Vagina (tissue), 2 donors: ENCODE results near the gene MPC1. TPM values are rescaled to one million over a fixed set of nuclear protein-coding genes. Genes with fewer than 3 reads are reported as not detected.

Experiments
- DNase-seq, 2 donors: peaks; one replicate each; pipeline ENCODE4 v3.0.0-alpha.2; 2017; ENCODE audit errors: extremely low spot score in 2 of 2
- H3K27ac ChIP-seq: fragments of 200-600 bp; sonication (generic); one replicate; pipeline ENCODE4 v1.5.1; 2019
- H3K27me3 ChIP-seq: fragments of 200-600 bp; sonication (generic); one replicate; pipeline ENCODE4 v1.5.1; 2019
- H3K36me3 ChIP-seq, 2 donors: fragments of 200-600 bp; sonication (generic); one replicate each; pipeline ENCODE4 v1.5.1; 2017 to 2019
- H3K4me1 ChIP-seq: fragments of 200-600 bp; sonication (generic); one replicate; pipeline ENCODE4 v1.5.1; 2019
- H3K4me3 ChIP-seq, 2 donors: fragments of 200-600 bp; sonication (generic); 1 replicate in 1 of 2; 2 replicates in 1 of 2; pipeline ENCODE4 v1.5.1; 2016 to 2019
- H3K9me3 ChIP-seq: fragments of 200-600 bp; sonication (generic); one replicate; pipeline ENCODE4 v1.5.1; 2019
- POLR2A ChIP-seq, 2 donors: fragments of 450-650 bp; IDR thresholded peaks; one replicate each; pipeline ENCODE4 v1.6.1; 2017; ENCODE audit warnings: antibody characterized with exemption in 2 of 2, mild to moderate bottlenecking in 2 of 2, moderate library complexity in 2 of 2
- POLR2AphosphoS5 ChIP-seq, 2 donors: sonication (generic); formaldehyde crosslinking; IDR thresholded peaks; one replicate each; pipeline ENCODE4 v1.9.0; 2017; ENCODE audit warnings: antibody characterized with exemption in 2 of 2, mild to moderate bottlenecking in 2 of 2, low read depth in 1 of 2; ENCODE audit not compliant: insufficient read depth in 1 of 2
- intact Hi-C: fragments of 100-400 bp; cut with DNase I; formaldehyde crosslinking; loops from one replicate; pipeline ENCODE4 v1.15.1; 2023
- total RNA-seq: library from RNA; depleted of rRNA; stranded (reverse); fragments of >200 nt; gene quantifications from one replicate; pipeline ENCODE4 v1.2.3, GENCODE V29; 2016
- TF ChIP-seq, protein P1 (sequence below), 3 experiments: fragments of 450-650 bp in 2 of 3; fragments of 200-600 bp in 1 of 3; sonication (generic) in 1 of 3; IDR thresholded peaks; one replicate each; pipeline ENCODE4 v1.5.1; 2017 to 2019; ENCODE audit warnings: antibody characterized with exemption in 3 of 3, mild to moderate bottlenecking in 2 of 3, moderate library complexity in 2 of 3

The MPC1 gene
- total RNA-seq, 1 donor from 2014 or later = 44.0 TPM

DNA sequence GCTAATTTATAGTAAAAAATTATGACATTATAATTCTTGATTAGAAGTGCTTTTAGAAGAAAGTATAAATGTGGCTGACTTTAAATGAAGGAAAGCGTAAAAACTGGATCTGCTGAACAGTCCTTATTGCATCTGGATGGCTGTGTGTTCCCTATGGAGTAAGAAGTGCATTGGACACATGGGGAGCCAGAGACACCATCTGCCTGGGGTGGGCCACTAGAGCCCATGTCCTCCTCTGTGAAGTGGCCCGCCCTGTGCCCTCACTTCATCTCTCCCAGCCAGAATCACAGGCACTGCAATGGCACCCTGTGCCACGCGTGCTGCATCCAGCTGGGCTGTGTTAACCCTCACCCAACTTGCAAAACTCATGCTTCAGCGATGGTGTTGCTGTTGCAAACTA, 27.2 kb downstream of the MPC1 start:
- Histone ChIP-seq H3K27me3 (no peaks in the 10 kb centered on the region), H3K4me1 (no peaks in the 10 kb centered on the region), H3K27ac (no peak overlapping the region), H3K36me3 (no peaks in the 10 kb centered on the region), H3K9me3 (no peaks in the 10 kb centered on the region), H3K4me3 (no peak overlapping the region)
- TF ChIP-seq POLR2A (IDR thresholded peaks at IDR 0.05) (no peak), POLR2AphosphoS5 (IDR thresholded peaks at IDR 0.05; ENCODE audit: insufficient read depth in 1 of 2, low read depth in 1 of 2) (no peak)
- TF ChIP-seq, protein P1, sequence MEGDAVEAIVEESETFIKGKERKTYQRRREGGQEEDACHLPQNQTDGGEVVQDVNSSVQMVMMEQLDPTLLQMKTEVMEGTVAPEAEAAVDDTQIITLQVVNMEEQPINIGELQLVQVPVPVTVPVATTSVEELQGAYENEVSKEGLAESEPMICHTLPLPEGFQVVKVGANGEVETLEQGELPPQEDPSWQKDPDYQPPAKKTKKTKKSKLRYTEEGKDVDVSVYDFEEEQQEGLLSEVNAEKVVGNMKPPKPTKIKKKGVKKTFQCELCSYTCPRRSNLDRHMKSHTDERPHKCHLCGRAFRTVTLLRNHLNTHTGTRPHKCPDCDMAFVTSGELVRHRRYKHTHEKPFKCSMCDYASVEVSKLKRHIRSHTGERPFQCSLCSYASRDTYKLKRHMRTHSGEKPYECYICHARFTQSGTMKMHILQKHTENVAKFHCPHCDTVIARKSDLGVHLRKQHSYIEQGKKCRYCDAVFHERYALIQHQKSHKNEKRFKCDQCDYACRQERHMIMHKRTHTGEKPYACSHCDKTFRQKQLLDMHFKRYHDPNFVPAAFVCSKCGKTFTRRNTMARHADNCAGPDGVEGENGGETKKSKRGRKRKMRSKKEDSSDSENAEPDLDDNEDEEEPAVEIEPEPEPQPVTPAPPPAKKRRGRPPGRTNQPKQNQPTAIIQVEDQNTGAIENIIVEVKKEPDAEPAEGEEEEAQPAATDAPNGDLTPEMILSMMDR (IDR thresholded peaks at IDR 0.05) = no peak
- DNase-seq = no peak
- intact Hi-C loops = no loop called here

DNA sequence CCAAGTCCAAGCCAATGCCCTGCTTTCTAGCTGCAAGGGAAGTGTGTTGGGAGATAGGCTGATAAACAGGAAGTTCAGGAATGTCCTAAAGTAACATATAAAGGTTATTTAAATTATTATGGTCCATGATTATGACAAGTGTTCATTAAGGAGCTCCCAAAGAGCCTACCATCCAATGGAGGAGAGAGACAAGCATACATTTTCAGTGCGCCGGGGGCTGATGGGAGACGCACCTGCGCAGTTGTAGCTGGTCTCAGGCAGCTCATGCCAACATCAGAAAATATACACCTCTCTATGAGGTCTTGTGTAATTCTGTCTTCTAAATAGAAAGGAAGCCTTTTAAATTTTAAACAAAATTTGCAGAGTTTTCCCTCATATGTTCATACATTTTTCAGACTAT, 27.8 kb downstream of the MPC1 start:
- H3K36me3 ChIP-seq = no peaks in the 10 kb centered on the region
- no peak overlapping the region for H3K27ac ChIP-seq
- H3K27me3 ChIP-seq = no peaks in the 10 kb centered on the region
- TF ChIP-seq, protein P1 (IDR thresholded peaks at IDR 0.05) = no peak
- no peak for TF ChIP-seq POLR2AphosphoS5 (IDR thresholded peaks at IDR 0.05; ENCODE audit: insufficient read depth in 1 of 2, low read depth in 1 of 2)
- no peak for TF ChIP-seq POLR2A (IDR thresholded peaks at IDR 0.05)
- H3K9me3 ChIP-seq = no peaks in the 10 kb centered on the region
- no peaks in the 10 kb centered on the region for H3K4me1 ChIP-seq
- H3K4me3 ChIP-seq = no peak overlapping the region
- no peak for DNase-seq
- intact Hi-C loops = no loop called here

DNA sequence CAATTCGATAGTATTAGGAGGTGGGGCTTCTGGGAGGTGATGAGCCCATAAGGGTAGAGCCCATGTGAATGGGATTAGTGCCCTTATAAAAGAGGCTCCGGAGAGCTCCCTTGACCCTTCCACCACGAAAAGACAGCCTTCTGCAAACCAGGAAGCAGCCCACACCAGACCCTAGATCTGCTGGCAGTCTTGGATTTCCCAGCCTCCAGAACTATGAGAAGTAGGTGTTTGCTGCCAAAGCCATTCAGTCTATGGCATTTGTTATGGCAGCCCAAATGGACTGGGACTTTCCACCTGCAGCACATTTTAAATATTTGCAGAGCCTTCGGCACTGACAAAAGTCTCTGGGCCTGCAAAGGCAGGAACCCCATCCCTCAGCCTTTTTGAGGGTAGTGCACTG, 28.6 kb downstream of the MPC1 start:
- no peak overlapping the region for H3K4me3 ChIP-seq
- H3K4me1 ChIP-seq = no peaks in the 10 kb centered on the region
- no peak overlapping the region for H3K27ac ChIP-seq
- intact Hi-C loops = no loop called here
- no peak for DNase-seq
- no peaks in the 10 kb centered on the region for H3K27me3 ChIP-seq
- no peak for TF ChIP-seq POLR2A (IDR thresholded peaks at IDR 0.05)
- TF ChIP-seq, protein P1 (IDR thresholded peaks at IDR 0.05) = no peak
- TF ChIP-seq POLR2AphosphoS5 (IDR thresholded peaks at IDR 0.05; ENCODE audit: insufficient read depth in 1 of 2, low read depth in 1 of 2) = no peak
- H3K9me3 ChIP-seq = no peaks in the 10 kb centered on the region
- no peaks in the 10 kb centered on the region for H3K36me3 ChIP-seq

DNA sequence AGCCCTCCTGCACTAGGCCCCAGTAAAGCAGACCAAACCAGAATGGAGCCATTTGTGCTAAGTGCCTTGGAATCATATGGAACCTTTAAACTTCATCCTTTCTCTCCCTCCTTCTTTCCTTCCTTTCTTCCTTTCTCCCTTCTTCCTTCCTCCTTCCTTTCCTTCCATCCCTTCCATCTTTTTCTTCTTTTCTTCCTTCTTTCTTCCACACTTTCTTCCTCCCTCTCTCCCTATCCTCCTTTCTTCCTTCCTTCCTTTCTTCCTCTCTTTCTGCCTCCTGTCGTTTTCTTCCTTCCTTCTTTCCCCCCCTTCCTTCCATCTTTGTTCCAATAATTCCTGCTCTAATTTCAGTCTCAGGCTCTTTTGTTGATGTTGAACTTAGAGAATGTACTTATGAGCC, 29.2 kb downstream of the MPC1 start:
- H3K9me3 ChIP-seq = no peaks in the 10 kb centered on the region
- H3K27me3 ChIP-seq = no peaks in the 10 kb centered on the region
- H3K27ac ChIP-seq = no peak overlapping the region
- no peaks in the 10 kb centered on the region for H3K4me1 ChIP-seq
- DNase-seq = no peak
- no peaks in the 10 kb centered on the region for H3K36me3 ChIP-seq
- TF ChIP-seq, protein P1 (IDR thresholded peaks at IDR 0.05) = no peak
- TF ChIP-seq POLR2A (IDR thresholded peaks at IDR 0.05) (no peak), POLR2AphosphoS5 (IDR thresholded peaks at IDR 0.05; ENCODE audit: insufficient read depth in 1 of 2, low read depth in 1 of 2) (no peak)
- no peak overlapping the region for H3K4me3 ChIP-seq
- intact Hi-C loops = no loop called here

DNA sequence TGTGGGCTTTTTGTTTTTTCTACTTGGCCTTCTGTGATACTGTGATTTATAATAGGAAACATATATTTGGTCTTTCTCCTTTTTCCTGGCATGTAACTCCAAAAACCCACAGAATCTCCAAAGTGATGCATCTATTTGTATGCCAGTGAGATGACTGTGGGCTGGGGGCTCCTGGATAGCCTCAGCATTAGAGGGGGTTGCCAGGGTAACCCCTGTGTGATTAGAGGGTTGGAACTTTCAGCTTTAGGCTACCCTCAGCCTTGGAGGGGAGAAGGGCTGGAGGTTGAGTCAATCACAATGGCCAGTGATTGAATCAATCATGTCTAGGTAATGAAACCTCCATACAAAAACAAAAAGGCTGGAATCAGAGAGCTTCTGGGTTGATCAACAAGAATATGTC, 29.8 kb downstream of the MPC1 start:
- intact Hi-C loops = no loop called here
- no peaks in the 10 kb centered on the region for H3K9me3 ChIP-seq
- H3K27me3 ChIP-seq = no peaks in the 10 kb centered on the region
- H3K4me3 ChIP-seq = no peak overlapping the region
- no peak for DNase-seq
- no peak overlapping the region for H3K27ac ChIP-seq
- H3K36me3 ChIP-seq = no peaks in the 10 kb centered on the region
- TF ChIP-seq, protein P1 (IDR thresholded peaks at IDR 0.05) = no peak
- TF ChIP-seq POLR2AphosphoS5 (IDR thresholded peaks at IDR 0.05; ENCODE audit: insufficient read depth in 1 of 2, low read depth in 1 of 2) (no peak), POLR2A (IDR thresholded peaks at IDR 0.05) (no peak)
- H3K4me1 ChIP-seq = no peaks in the 10 kb centered on the region
